K562 (cell line): ENCODE data around the gene SPON2. TPM values are rescaled to one million over a fixed set of nuclear protein-coding genes. Genes with fewer than 3 reads are reported as not detected.

ENCODE experiments used
- ADNP ChIP-seq: fragments of 200-800 bp; sonication (Bioruptor generic); IDR thresholded peaks from 2 replicates; pipeline ENCODE4 v1.6.1; 2016; ENCODE audit warnings: missing genetic modification characterization, missing compliant biosample characterization
- BRD4 ChIP-seq: fragments of 200-600 bp; sonication (generic); IDR thresholded peaks from 2 replicates; pipeline ENCODE4 v1.6.1; 2017; ENCODE audit warnings: inconsistent platforms
- CBFA2T2 ChIP-seq: fragments of 450-650 bp; conservative IDR thresholded peaks from 2 replicates; pipeline ENCODE4 v1.6.1; 2017; ENCODE audit warnings: mild to moderate bottlenecking
- ETV1 ChIP-seq: fragments of 450-650 bp; conservative IDR thresholded peaks from 2 replicates; pipeline ENCODE4 v1.6.1; 2016; ENCODE audit warnings: missing genetic modification characterization, control low read depth, low read depth, missing compliant biosample characterization
- GATA2 ChIP-seq: sonication (generic); formaldehyde crosslinking; IDR thresholded peaks from 2 replicates; pipeline ENCODE4 v1.4.0; 2020; ENCODE audit warnings: mild to moderate bottlenecking, missing genetic modification reagents
- HMG20B ChIP-seq: fragments of 250-450 bp; sonication (Bioruptor Pico); IDR thresholded peaks from 2 replicates; pipeline ENCODE4 v1.5.0; 2021; ENCODE audit warnings: mild to moderate bottlenecking
- KDM2B ChIP-seq: fragments of 250-450 bp; sonication (Bioruptor Pico); IDR thresholded peaks from 2 replicates; pipeline ENCODE4 v1.8.0; 2021; ENCODE audit warnings: mild to moderate bottlenecking, moderate library complexity
- MAZ ChIP-seq, 2 experiments: fragments of 450-650 bp in 1 of 2; sonication (generic) in 1 of 2; formaldehyde crosslinking; IDR thresholded peaks in 1 of 2; conservative IDR thresholded peaks in 1 of 2; 2 replicates each; pipeline versions ENCODE4 v1.4.0 to v1.5.0; 2020; ENCODE audit warnings: mild to moderate bottlenecking in 1 of 2, missing genetic modification reagents in 1 of 2
- MEIS2 ChIP-seq: fragments of 450-650 bp; IDR thresholded peaks from 2 replicates; pipeline ENCODE4 v1.6.1; 2014; ENCODE audit warnings: mild to moderate bottlenecking; ENCODE audit not compliant: partially characterized antibody
- MTA1 ChIP-seq: fragments of 450-650 bp; IDR thresholded peaks from 2 replicates; pipeline ENCODE4 v1.6.1; 2017; ENCODE audit warnings: borderline replicate concordance
- MTA2 ChIP-seq: fragments of 450-650 bp; IDR thresholded peaks from 2 replicates; pipeline ENCODE4 v1.6.1; 2016; ENCODE audit warnings: low read depth
- NCOA6 ChIP-seq: fragments of 450-650 bp; IDR thresholded peaks from 2 replicates; pipeline ENCODE4 v1.6.1; 2017; ENCODE audit warnings: mild to moderate bottlenecking
- PHTF2 ChIP-seq: fragments of 250-450 bp; sonication (Bioruptor Pico); IDR thresholded peaks from 2 replicates; pipeline ENCODE4 v1.5.0; 2021; ENCODE audit warnings: mild to moderate bottlenecking
- RNF2 ChIP-seq: sonication (generic); IDR thresholded peaks from 2 replicates; pipeline ENCODE4 v1.6.1; 2016
- SNIP1 ChIP-seq: fragments of 450-650 bp; IDR thresholded peaks from 2 replicates; pipeline ENCODE4 v1.7.1; 2017; ENCODE audit warnings: low read depth, mild to moderate bottlenecking
- SP2 ChIP-seq: IDR thresholded peaks from 2 replicates; pipeline ENCODE4 v1.6.1; 2011; ENCODE audit warnings: mild to moderate bottlenecking, low read depth, low read length, moderate library complexity; ENCODE audit not compliant: poor library complexity, severe bottlenecking; ENCODE audit errors: extremely low read depth
- SRSF1 ChIP-seq: fragments of 200-400 bp; formaldehyde crosslinking; IDR thresholded peaks from 2 replicates; pipeline ENCODE4 v1.6.1; 2017; ENCODE audit warnings: mild to moderate bottlenecking, low read depth, low read length, moderate library complexity
- ZKSCAN1 ChIP-seq: fragments of 150-350 bp; IDR thresholded peaks from 2 replicates; pipeline ENCODE4 v1.6.1; 2016; ENCODE audit warnings: low read depth, low read length
- ZNF146 ChIP-seq: IDR thresholded peaks from one replicate; pipeline ENCODE4 v1.6.1; 2018; ENCODE audit warnings: missing compliant biosample characterization; ENCODE audit not compliant: unreplicated experiment
- ZNF165 ChIP-seq: fragments of 250-450 bp; sonication (Bioruptor Pico); IDR thresholded peaks from 2 replicates; pipeline ENCODE4 v1.4.0; 2020; ENCODE audit warnings: borderline replicate concordance
- ZNF3 ChIP-seq: fragments of 250-450 bp; sonication (Bioruptor Pico); IDR thresholded peaks from 2 replicates; pipeline ENCODE4 v1.5.0; 2021; ENCODE audit warnings: mild to moderate bottlenecking, moderate library complexity
- ZNF699 ChIP-seq: fragments of 250-450 bp; sonication (Bioruptor Pico); IDR thresholded peaks from 2 replicates; pipeline ENCODE4 v1.8.0; 2021; ENCODE audit warnings: mild to moderate bottlenecking, moderate library complexity; ENCODE audit not compliant: insufficient replicate concordance
- polyA plus RNA-seq, 8 experiments: library from polyadenylated mRNA; depleted of rRNA in 4 of 8; stranded (reverse) in 5 of 8; unstranded in 3 of 8; fragments of >200 nt; fragmentation: Nextera tagmentation in 2 of 8; fragmentation: Illumina TruSeq in 1 of 8; extraction: Ambion mirVana in 2 of 8; extraction: Trizol in 1 of 8; gene quantifications; 2 replicates each; pipeline versions ENCODE4 v1.2.1 to v1.2.3, GENCODE V29; 2011 to 2014; ENCODE audit warnings: inconsistent platforms in 1 of 8, missing spikeins in 1 of 8
- total RNA-seq, 7 experiments: library from RNA; depleted of rRNA in 6 of 7; stranded (reverse); fragments of >200 nt in 6 of 7; fragmentation: Illumina TruSeq in 2 of 7; extraction: Trizol in 2 of 7; gene quantifications; 2 replicates each; pipeline versions ENCODE4 v1.2.1 to v1.2.3, GENCODE V29; 2011 to 2021; ENCODE audit warnings: low replicate concordance in 1 of 7
- TF ChIP-seq, protein P1 (sequence below): fragments of 250-450 bp; sonication (Bioruptor Pico); IDR thresholded peaks from 2 replicates; pipeline ENCODE4 v1.5.0; 2022; ENCODE audit warnings: mild to moderate bottlenecking
- TF ChIP-seq, protein P2 (sequence below): sonication (generic); formaldehyde crosslinking; IDR thresholded peaks from 2 replicates; pipeline ENCODE4 v1.8.1; 2023; ENCODE audit warnings: mild to moderate bottlenecking, missing genetic modification reagents
- TF ChIP-seq, protein P3 (sequence below): fragments of 450-650 bp; IDR thresholded peaks from 2 replicates; pipeline ENCODE4 v1.6.1; 2016; ENCODE audit warnings: mild to moderate bottlenecking

Gene SPON2
- total and polyA plus RNA-seq, 9 of the 15 experiments (the other 6 are each of a cell fraction or from before 2014, with no cell fraction given): 0.21 to 2.2 (median 0.83) TPM

DNA sequence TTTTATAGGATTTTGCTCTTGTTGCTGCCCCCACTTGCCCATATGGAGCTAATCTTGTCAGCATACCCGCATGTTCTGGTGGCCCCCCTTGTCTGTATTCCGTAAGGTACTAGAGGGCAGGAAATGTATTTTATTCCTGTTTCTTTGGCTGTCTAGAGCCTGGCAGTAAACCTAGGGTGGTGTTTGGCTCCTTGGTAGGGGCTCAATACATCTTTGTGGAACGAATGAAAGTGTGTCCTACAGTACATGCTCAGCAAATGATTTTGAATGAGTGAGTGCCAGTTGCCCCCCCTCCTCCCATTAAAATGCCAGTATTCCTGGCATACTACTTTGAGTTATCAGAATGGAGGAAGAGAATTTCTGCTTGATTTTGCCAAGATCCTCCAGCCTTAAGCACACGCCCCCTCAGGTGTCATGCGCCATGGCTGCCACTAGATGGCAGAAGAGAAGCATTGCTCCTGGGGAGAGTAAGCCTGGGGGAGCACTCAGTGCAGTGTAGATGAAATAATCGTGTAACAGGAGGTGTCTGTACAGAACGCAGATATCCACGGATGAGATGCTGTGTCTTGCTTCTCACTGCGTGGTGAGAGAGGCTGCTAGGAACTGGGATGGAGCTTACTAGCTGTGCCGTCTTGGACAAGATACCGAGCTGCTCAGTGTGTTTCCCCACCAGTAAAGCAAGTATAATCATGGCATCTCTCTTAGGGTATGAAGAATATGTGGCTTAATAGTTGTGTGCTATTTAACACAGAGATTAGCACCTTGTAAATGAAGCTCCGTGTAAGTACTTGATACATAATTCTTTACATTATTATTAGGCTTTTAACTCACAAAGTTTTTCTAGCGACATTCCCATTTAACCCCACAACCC lies 41.8 kb downstream of the SPON2 start (continued):
- TF ChIP-seq, protein P1, sequence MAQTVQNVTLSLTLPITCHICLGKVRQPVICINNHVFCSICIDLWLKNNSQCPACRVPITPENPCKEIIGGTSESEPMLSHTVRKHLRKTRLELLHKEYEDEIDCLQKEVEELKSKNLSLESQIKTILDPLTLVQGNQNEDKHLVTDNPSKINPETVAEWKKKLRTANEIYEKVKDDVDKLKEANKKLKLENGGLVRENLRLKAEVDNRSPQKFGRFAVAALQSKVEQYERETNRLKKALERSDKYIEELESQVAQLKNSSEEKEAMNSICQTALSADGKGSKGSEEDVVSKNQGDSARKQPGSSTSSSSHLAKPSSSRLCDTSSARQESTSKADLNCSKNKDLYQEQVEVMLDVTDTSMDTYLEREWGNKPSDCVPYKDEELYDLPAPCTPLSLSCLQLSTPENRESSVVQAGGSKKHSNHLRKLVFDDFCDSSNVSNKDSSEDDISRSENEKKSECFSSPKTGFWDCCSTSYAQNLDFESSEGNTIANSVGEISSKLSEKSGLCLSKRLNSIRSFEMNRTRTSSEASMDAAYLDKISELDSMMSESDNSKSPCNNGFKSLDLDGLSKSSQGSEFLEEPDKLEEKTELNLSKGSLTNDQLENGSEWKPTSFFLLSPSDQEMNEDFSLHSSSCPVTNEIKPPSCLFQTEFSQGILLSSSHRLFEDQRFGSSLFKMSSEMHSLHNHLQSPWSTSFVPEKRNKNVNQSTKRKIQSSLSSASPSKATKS (CRISPR knock-in tag): no peak
- TF ChIP-seq SNIP1 (no peak), MAZ (CRISPR knock-in tag; conservative IDR thresholded peaks at IDR 0.05 in 1 of 2, IDR thresholded peaks at IDR 0.05 in 1 of 2) (peak in 1 of 2 experiments; percentile 74; a peak in 2 of 4 replicates), CBFA2T2 (no peak), NCOA6 (no peak), MTA2 (no peak), MEIS2 (no peak), ZNF146 (no peak), ZNF165 (CRISPR knock-in tag) (no peak), ZKSCAN1 (no peak), SRSF1 (no peak), ZNF699 (CRISPR knock-in tag) (no peak), GATA2 (CRISPR knock-in tag) (no peak), MTA1 (no peak), ZNF3 (CRISPR knock-in tag) (no peak), RNF2 (no peak), KDM2B (CRISPR knock-in tag) (no peak), ETV1 (no peak), BRD4 (no peak), PHTF2 (CRISPR knock-in tag) (no peak), HMG20B (CRISPR knock-in tag) (no peak), SP2 (no peak), ADNP (tag) (no peak)
- TF ChIP-seq, protein P2, sequence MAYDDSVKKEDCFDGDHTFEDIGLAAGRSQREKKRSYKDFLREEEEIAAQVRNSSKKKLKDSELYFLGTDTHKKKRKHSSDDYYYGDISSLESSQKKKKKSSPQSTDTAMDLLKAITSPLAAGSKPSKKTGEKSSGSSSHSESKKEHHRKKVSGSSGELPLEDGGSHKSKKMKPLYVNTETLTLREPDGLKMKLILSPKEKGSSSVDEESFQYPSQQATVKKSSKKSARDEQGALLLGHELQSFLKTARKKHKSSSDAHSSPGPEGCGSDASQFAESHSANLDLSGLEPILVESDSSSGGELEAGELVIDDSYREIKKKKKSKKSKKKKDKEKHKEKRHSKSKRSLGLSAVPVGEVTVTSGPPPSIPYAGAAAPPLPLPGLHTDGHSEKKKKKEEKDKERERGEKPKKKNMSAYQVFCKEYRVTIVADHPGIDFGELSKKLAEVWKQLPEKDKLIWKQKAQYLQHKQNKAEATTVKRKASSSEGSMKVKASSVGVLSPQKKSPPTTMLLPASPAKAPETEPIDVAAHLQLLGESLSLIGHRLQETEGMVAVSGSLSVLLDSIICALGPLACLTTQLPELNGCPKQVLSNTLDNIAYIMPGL (CRISPR knock-in tag): no peak
- TF ChIP-seq, protein P3, sequence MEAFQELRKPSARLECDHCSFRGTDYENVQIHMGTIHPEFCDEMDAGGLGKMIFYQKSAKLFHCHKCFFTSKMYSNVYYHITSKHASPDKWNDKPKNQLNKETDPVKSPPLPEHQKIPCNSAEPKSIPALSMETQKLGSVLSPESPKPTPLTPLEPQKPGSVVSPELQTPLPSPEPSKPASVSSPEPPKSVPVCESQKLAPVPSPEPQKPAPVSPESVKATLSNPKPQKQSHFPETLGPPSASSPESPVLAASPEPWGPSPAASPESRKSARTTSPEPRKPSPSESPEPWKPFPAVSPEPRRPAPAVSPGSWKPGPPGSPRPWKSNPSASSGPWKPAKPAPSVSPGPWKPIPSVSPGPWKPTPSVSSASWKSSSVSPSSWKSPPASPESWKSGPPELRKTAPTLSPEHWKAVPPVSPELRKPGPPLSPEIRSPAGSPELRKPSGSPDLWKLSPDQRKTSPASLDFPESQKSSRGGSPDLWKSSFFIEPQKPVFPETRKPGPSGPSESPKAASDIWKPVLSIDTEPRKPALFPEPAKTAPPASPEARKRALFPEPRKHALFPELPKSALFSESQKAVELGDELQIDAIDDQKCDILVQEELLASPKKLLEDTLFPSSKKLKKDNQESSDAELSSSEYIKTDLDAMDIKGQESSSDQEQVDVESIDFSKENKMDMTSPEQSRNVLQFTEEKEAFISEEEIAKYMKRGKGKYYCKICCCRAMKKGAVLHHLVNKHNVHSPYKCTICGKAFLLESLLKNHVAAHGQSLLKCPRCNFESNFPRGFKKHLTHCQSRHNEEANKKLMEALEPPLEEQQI: no peak
